CD4-positive, CD25-positive, alpha-beta regulatory T cell (primary cell): ENCODE data around the gene CASP10. TPM values are rescaled to one million over a fixed set of nuclear protein-coding genes. Genes with fewer than 3 reads are reported as not detected.
A peak's percentile ranks its signal among the peaks of the same experiment; 100 is the strongest.
"Not testable (repeated sequence)": the region's sequence is repeated elsewhere in the genome, so short reads cannot be mapped to it uniquely, and the experiment has no call there.

Experiments
- ATAC-seq, 2 donors: fragments of 150-1000 bp; cut with Tn5 transposase; one replicate each; pipeline ENCODE4 v1.10.0; 2021; ENCODE audit warnings: low read depth in 2 of 2, moderate number of reproducible peaks in 2 of 2, moderate library complexity in 1 of 2
- DNase-seq, 3 donors: peaks; one replicate each; pipeline versions ENCODE4 v3.0.0 to v3.0.0-alpha.2; 2012 to 2022; ENCODE audit warnings: mixed read lengths in 1 of 3
- H3K27ac ChIP-seq: one replicate; pipeline ENCODE4 v1.7.0; 2013; ENCODE audit warnings: mild to moderate bottlenecking, low read length; ENCODE audit not compliant: insufficient read depth, poor library complexity, severe bottlenecking
- H3K27me3 ChIP-seq: one replicate; pipeline ENCODE4 v1.7.0; 2013; ENCODE audit warnings: low read length; ENCODE audit not compliant: control insufficient read depth, insufficient read depth
- H3K36me3 ChIP-seq: one replicate; pipeline ENCODE4 v1.7.0; 2013; ENCODE audit warnings: mild to moderate bottlenecking, low read length, moderate library complexity; ENCODE audit not compliant: control insufficient read depth, insufficient read depth
- H3K4me1 ChIP-seq: 2 replicates; pipeline ENCODE4 v1.7.0; 2013; ENCODE audit warnings: mild to moderate bottlenecking, low read length; ENCODE audit not compliant: insufficient read depth, control insufficient read depth, poor library complexity, severe bottlenecking
- H3K4me3 ChIP-seq: one replicate; pipeline ENCODE4 v1.7.0; 2013; ENCODE audit warnings: low read depth, mild to moderate bottlenecking, low read length, moderate library complexity
- H3K9me3 ChIP-seq, 2 experiments: 1 replicate in 1 of 2; 2 replicates in 1 of 2; pipeline ENCODE4 v1.7.0; 2013; ENCODE audit warnings: low read length in 2 of 2, mild to moderate bottlenecking in 1 of 2, moderate library complexity in 1 of 2; ENCODE audit not compliant: control insufficient read depth in 2 of 2
- H3K27ac Mint-ChIP-seq, 3 donors: one replicate each; pipeline ENCODE4 v1.8.0; 2020 to 2022; ENCODE audit warnings: mild to moderate bottlenecking in 3 of 3, mixed read lengths in 3 of 3, moderate library complexity in 2 of 3
- H3K27me3 Mint-ChIP-seq: one replicate; pipeline ENCODE4 v1.8.0; 2022; ENCODE audit warnings: mild to moderate bottlenecking, mixed read lengths
- H3K36me3 Mint-ChIP-seq: one replicate; pipeline ENCODE4 v1.8.0; 2020; ENCODE audit warnings: mixed read lengths
- H3K4me1 Mint-ChIP-seq, 4 donors: one replicate each; pipeline ENCODE4 v1.8.0; 2020 to 2022; ENCODE audit warnings: mixed read lengths in 4 of 4, mild to moderate bottlenecking in 1 of 4
- H3K4me3 Mint-ChIP-seq, 4 donors: one replicate each; pipeline ENCODE4 v1.8.0; 2020 to 2022; ENCODE audit warnings: mild to moderate bottlenecking in 4 of 4, mixed read lengths in 4 of 4, moderate library complexity in 3 of 4
- H3K9me3 Mint-ChIP-seq, 7 donors: one replicate each; pipeline ENCODE4 v1.8.0; 2020 to 2022; ENCODE audit warnings: mixed read lengths in 7 of 7, mild to moderate bottlenecking in 3 of 7, moderate library complexity in 2 of 7
- polyA plus RNA-seq, 4 donors: library from polyadenylated mRNA; unstranded; fragments of 300-500 nt; fragmentation: Illumina TruSeq; gene quantifications; one replicate each; pipeline ENCODE4 v1.2.3, GENCODE V29; 2021
- total RNA-seq: library from RNA; stranded (reverse); gene quantifications from one replicate; pipeline ENCODE4 v1.2.3, GENCODE V29; 2022

CASP10 gene
- total and polyA plus RNA-seq, 5 donors from 2014 or later: 4.4 to 15.1 (median 6.0) TPM

- Histone ChIP-seq H3K9me3 (no peaks in the 10 kb centered on the region), H3K4me1 (no peaks in the 10 kb centered on the region), H3K36me3 (peaks cover 92% of the 10 kb centered on the region), H3K4me3 (no peak overlapping the region), H3K27ac (no peak overlapping the region), H3K27me3 (no peaks in the 10 kb centered on the region)
- ATAC-seq: no peak
- H3K9me3 Mint-ChIP-seq: no peaks in the 10 kb centered on the region
- H3K36me3 Mint-ChIP-seq: peaks cover 52% of the 10 kb centered on the region
- no peaks in the 10 kb centered on the region for H3K27me3 Mint-ChIP-seq
- no peak overlapping the region for H3K27ac Mint-ChIP-seq
- no peak for DNase-seq
- peaks cover 13 to 38% (median 28%) of the 10 kb centered on the region in 4 donors for H3K4me1 Mint-ChIP-seq
- no peak overlapping the region for H3K4me3 Mint-ChIP-seq
Observed at GRCh38 chr2:201139836-201140604, 42.9 kb upstream of the CASP10 start.

- no peaks in the 10 kb centered on the region for H3K4me1 ChIP-seq
- H3K36me3 Mint-ChIP-seq: peaks cover 24% of the 10 kb centered on the region
- no peak overlapping the region for H3K27ac ChIP-seq
- DNase-seq (no peak), ATAC-seq (no peak)
- H3K27me3 ChIP-seq: no peaks in the 10 kb centered on the region
- peaks cover 77% of the 10 kb centered on the region for H3K36me3 ChIP-seq
- H3K9me3 ChIP-seq: no peaks in the 10 kb centered on the region
- no peaks in the 10 kb centered on the region for H3K9me3 Mint-ChIP-seq
- no peak overlapping the region for H3K4me3 ChIP-seq
- peak overlapping the region in 2 of 3 donors; percentile 52 to 56 for H3K27ac Mint-ChIP-seq
- no peaks in the 10 kb centered on the region for H3K27me3 Mint-ChIP-seq
- H3K4me3 Mint-ChIP-seq: no peak overlapping the region
- peaks cover 13 to 19% (median 16%) of the 10 kb centered on the region in 4 donors for H3K4me1 Mint-ChIP-seq
Observed at GRCh38 chr2:201144101-201145051, 38.6 kb upstream of the CASP10 start.

GRCh38 chr2:201148434-201148990, 34.4 kb upstream of the CASP10 start:
- Mint-ChIP-seq H3K4me3 (no peak overlapping the region), H3K27ac (peak overlapping the region; percentile 34 to 78 (median 60)), H3K27me3 (no peaks in the 10 kb centered on the region), H3K9me3 (no peaks in the 10 kb centered on the region), H3K4me1 (peaks cover 24 to 41% (median 35%) of the 10 kb centered on the region in 4 donors), H3K36me3 (peaks cover 41% of the 10 kb centered on the region)
- ATAC-seq: no peak
- Histone ChIP-seq H3K9me3 (no peaks in the 10 kb centered on the region), H3K4me1 (peaks cover 25% of the 10 kb centered on the region), H3K36me3 (peaks cover 74% of the 10 kb centered on the region), H3K4me3 (no peak overlapping the region), H3K27me3 (no peaks in the 10 kb centered on the region), H3K27ac (peak overlapping the region; percentile 31)
- DNase-seq: no peak

GRCh38 chr2:201149064-201149820, 33.7 kb upstream of the CASP10 start:
- H3K4me3 ChIP-seq: no peak overlapping the region
- peak overlapping the region; percentile 31 for H3K27ac ChIP-seq
- H3K36me3 ChIP-seq: peaks cover 70% of the 10 kb centered on the region
- no peak for ATAC-seq
- H3K27me3 Mint-ChIP-seq: no peaks in the 10 kb centered on the region
- peaks cover 42% of the 10 kb centered on the region for H3K36me3 Mint-ChIP-seq
- peak overlapping the region; percentile 68 to 93 (median 78) for H3K27ac Mint-ChIP-seq
- H3K4me3 Mint-ChIP-seq: no peak overlapping the region
- H3K9me3 Mint-ChIP-seq: no peaks in the 10 kb centered on the region
- H3K9me3 ChIP-seq: no peaks in the 10 kb centered on the region
- peaks cover 25% of the 10 kb centered on the region for H3K4me1 ChIP-seq
- peaks cover 24 to 41% (median 33%) of the 10 kb centered on the region in 4 donors for H3K4me1 Mint-ChIP-seq
- DNase-seq: no peak
- H3K27me3 ChIP-seq: no peaks in the 10 kb centered on the region

GRCh38 chr2:201149821-201150165, 33.1 kb upstream of the CASP10 start:
- H3K36me3 ChIP-seq: peaks cover 70% of the 10 kb centered on the region
- H3K27me3 Mint-ChIP-seq, H3K9me3 Mint-ChIP-seq: not testable (repeated sequence)

GRCh38 chr2:201150454-201151020, 32.4 kb upstream of the CASP10 start:
- H3K4me3 ChIP-seq: no peak overlapping the region
- H3K4me1 ChIP-seq: peaks cover 25% of the 10 kb centered on the region
- Mint-ChIP-seq H3K9me3 (no peaks in the 10 kb centered on the region), H3K27ac (peak overlapping the region; percentile 86 to 93 (median 89)), H3K36me3 (peaks cover 48% of the 10 kb centered on the region), H3K4me3 (peak overlapping the region in 2 of 4 donors; percentile 35 to 36), H3K27me3 (no peaks in the 10 kb centered on the region), H3K4me1 (peaks cover 22 to 47% (median 37%) of the 10 kb centered on the region in 4 donors)
- H3K36me3 ChIP-seq: peaks cover 68% of the 10 kb centered on the region
- no peaks in the 10 kb centered on the region for H3K9me3 ChIP-seq
- peak overlapping the region; percentile 76 for H3K27ac ChIP-seq
- no peak for DNase-seq
- no peaks in the 10 kb centered on the region for H3K27me3 ChIP-seq
- no peak for ATAC-seq

More at GRCh38 chr2:201149821-201150165, 33.1 kb upstream of the CASP10 start:
- DNase-seq, H3K4me3 Mint-ChIP-seq, ATAC-seq, H3K4me3 ChIP-seq, H3K9me3 ChIP-seq, H3K27me3 ChIP-seq: not testable (repeated sequence)
- peaks cover 24 to 45% (median 36%) of the 10 kb centered on the region in 4 donors for H3K4me1 Mint-ChIP-seq
- H3K4me1 ChIP-seq: peaks cover 25% of the 10 kb centered on the region
- H3K27ac Mint-ChIP-seq: peak overlapping the region in 2 of 3 donors; percentile 68 to 93
- H3K36me3 Mint-ChIP-seq: peaks cover 48% of the 10 kb centered on the region
- peak overlapping the region; percentile 76 for H3K27ac ChIP-seq
